C4-2B (cell line): ENCODE data around the gene DCXR.

Source experiments
- ZFX ChIP-seq: fragments of 450-650 bp; IDR thresholded peaks from 2 replicates; pipeline ENCODE4 v1.6.1; 2017
- TF ChIP-seq, protein P1 (sequence below): fragments of 450-650 bp; conservative IDR thresholded peaks from 2 replicates; pipeline ENCODE4 v1.5.1; 2017; ENCODE audit warnings: mild to moderate bottlenecking

DNA sequence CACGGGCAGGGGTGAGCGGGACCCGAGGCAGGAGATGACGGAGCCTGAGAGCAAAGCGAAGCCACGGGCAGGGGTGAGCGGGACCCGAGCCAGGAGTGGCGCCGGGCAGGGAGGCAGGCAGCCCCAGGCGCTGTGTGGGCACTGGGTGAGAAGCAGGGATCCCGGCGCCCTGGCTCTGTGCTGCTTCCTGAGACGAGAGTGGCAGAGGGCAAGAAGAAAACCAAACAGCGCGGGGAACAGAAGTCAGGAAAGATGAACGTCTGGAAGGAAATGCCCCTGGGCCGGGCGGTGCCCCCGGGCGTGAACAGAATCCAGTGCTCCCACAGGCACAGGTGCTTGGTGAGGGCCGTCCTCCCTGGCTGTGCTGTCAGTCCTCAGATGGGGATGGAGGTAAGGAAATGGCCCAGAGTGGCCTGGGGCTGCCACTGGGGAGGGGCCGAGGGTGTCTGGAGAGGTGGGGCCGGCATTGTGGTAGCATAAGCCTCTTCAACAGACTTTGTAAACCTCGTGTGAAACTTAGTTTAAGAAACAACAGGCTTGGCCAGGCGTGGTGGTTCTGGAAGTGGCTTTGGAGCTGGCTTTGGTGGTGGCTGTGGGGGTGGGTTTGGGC, 50.2 kb downstream of the DCXR start:
- TF ChIP-seq, protein P1, sequence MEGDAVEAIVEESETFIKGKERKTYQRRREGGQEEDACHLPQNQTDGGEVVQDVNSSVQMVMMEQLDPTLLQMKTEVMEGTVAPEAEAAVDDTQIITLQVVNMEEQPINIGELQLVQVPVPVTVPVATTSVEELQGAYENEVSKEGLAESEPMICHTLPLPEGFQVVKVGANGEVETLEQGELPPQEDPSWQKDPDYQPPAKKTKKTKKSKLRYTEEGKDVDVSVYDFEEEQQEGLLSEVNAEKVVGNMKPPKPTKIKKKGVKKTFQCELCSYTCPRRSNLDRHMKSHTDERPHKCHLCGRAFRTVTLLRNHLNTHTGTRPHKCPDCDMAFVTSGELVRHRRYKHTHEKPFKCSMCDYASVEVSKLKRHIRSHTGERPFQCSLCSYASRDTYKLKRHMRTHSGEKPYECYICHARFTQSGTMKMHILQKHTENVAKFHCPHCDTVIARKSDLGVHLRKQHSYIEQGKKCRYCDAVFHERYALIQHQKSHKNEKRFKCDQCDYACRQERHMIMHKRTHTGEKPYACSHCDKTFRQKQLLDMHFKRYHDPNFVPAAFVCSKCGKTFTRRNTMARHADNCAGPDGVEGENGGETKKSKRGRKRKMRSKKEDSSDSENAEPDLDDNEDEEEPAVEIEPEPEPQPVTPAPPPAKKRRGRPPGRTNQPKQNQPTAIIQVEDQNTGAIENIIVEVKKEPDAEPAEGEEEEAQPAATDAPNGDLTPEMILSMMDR: no peak
- TF ChIP-seq ZFX: no peak
